ENCODE measurements around the gene RBM19. TPM values are rescaled to one million over a fixed set of nuclear protein-coding genes. Genes with fewer than 3 reads are reported as not detected.
"Not testable (repeated sequence)": the region's sequence is repeated elsewhere in the genome, so short reads cannot be mapped to it uniquely, and the experiment has no call there.

RBM19 gene
- total and polyA plus RNA-seq, 2 of the 4 experiments (the other 2 are of a cell fraction): 18.7 to 19.2 TPM

DNA sequence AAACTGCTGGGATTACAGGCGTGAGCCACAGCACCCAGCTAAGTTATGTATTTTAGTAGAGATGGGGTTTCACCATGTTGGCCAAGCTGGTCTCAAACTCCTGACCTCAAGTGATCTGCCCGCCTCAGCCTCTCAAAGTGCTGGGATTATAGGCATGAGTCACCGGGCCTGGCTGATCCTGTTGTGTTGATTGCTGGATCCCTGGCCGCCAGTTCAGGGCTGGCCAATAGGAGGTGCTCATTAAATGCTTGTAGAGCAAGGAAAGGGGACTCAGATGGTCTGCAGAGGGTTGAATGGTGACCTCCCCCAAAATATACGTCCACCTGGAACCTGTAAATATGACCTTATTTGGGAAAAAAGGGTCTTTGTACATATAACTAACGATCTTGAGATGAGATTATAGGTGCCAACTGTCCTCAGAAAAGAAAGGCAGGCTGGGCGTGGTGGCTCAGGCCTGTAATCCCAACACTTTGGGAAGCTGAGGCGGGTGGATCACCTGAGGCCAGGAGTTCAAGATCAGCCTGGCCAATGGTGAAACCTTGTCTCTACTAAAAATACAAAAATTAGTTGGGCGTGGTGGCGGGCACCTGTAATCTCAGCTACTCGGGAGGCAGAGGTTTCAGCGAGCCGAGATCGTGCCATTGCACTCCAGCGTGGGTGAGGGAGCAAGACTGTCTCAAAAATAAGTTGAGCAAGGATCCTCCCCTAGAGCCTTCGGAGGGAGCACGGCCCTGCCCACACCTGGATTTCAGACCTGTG lies 156.5 kb downstream of the RBM19 start:
- H4K5ac ChIP-seq (ENCODE audit: low read depth, low read length); H2AK9ac ChIP-seq (replicated peaks; ENCODE audit: low read depth, low read length, poor library complexity); H3K9me1 ChIP-seq (ENCODE audit: insufficient read depth, low read length); H3K27ac ChIP-seq (ENCODE audit: insufficient read depth, low read length); H4K20me1 ChIP-seq (ENCODE audit: insufficient read depth, low read length); POLR2A ChIA-PET (ENCODE audit: unreplicated experiment); H2BK20ac ChIP-seq (ENCODE audit: low read depth, low read length); DNase-seq; CTCF ChIA-PET; H3K4ac ChIP-seq (ENCODE audit: low read depth, low read length); H3K4me3 ChIP-seq (ENCODE audit: insufficient read depth, low read depth, low read length); H4K8ac ChIP-seq (ENCODE audit: low read depth in 2 of 2, low read length in 2 of 2); H3K14ac ChIP-seq (replicated peaks; ENCODE audit: low read depth, low read length); H2BK15ac ChIP-seq (ENCODE audit: low read depth, low read length); H3K56ac ChIP-seq (ENCODE audit: extremely low read depth, insufficient read depth, low read length); H2BK120ac ChIP-seq (ENCODE audit: low read depth, low read length); H3K18ac ChIP-seq (ENCODE audit: low read depth, low read length); H3K79me1 ChIP-seq (ENCODE audit: low read depth in 1 of 2, low read length in 2 of 2); H4K91ac ChIP-seq (ENCODE audit: insufficient read depth, low read depth, low read length); H3K4me2 ChIP-seq (ENCODE audit: low read depth, low read length); H3K4me1 ChIP-seq (ENCODE audit: control insufficient read depth, insufficient read depth, low read length); H3K9me3 ChIP-seq (ENCODE audit: control insufficient read depth, insufficient read depth, low read length); H3K9ac ChIP-seq (ENCODE audit: low read depth, low read length); BruUV-seq (replicated peaks); H3K36me3 ChIP-seq (ENCODE audit: control insufficient read depth, insufficient read depth, low read length); in situ Hi-C loops (cut with MboI; ENCODE audit: low sequenced_read_pairs); intact Hi-C loops (cut with micrococcal nuclease); H2AFZ ChIP-seq (replicated peaks; ENCODE audit: low read length, poor library complexity); dilution Hi-C loops (cut with HindIII; ENCODE audit: low sequenced_read_pairs, unreplicated experiment); H3K23ac ChIP-seq (ENCODE audit: low read depth, low read length); H2AK5ac ChIP-seq (ENCODE audit: low read depth, low read length); H3K27me3 ChIP-seq (ENCODE audit: control insufficient read depth, insufficient read depth, low read length); ATAC-seq (ENCODE audit: low read depth); H2BK5ac ChIP-seq (ENCODE audit: low read depth, low read length, poor library complexity, severe bottlenecking): not testable (repeated sequence)
- WGBS, 2 experiments (ENCODE audit: extremely low coverage in 2 of 2, insufficient read length in 1 of 2): 100% methylated on average over 2 of the region's 17 CpGs; no CpG with 5 or more reads in 1 of the 2 experiments
